H1 (cell line): ENCODE results near the gene HNRNPA3. TPM values are rescaled to one million over a fixed set of nuclear protein-coding genes. Genes with fewer than 3 reads are reported as not detected.

Experiments
- BCL11A ChIP-seq, 2 experiments: IDR thresholded peaks; one replicate each; pipeline ENCODE4 v1.6.1; 2011; ENCODE audit warnings: low read depth in 2 of 2, low read length in 2 of 2, mild to moderate bottlenecking in 2 of 2
- BRCA1 ChIP-seq: IDR thresholded peaks from 2 replicates; pipeline ENCODE4 v1.6.1; 2012; ENCODE audit warnings: low read depth, low read length, improper control_type of control experiment
- PHF8 ChIP-seq: fragments of 200-600 bp; sonication (generic); conservative IDR thresholded peaks from 2 replicates; pipeline ENCODE4 v1.7.1; 2012; ENCODE audit warnings: low read depth, mild to moderate bottlenecking, inconsistent platforms, low read length, moderate library complexity
- RAD21 ChIP-seq, 2 experiments: IDR thresholded peaks in 1 of 2; conservative IDR thresholded peaks in 1 of 2; 2 replicates each; pipeline ENCODE4 v1.6.1; 2011; ENCODE audit warnings: low read depth in 2 of 2, low read length in 2 of 2, improper control_type of control experiment in 1 of 2, inconsistent platforms in 1 of 2, mild to moderate bottlenecking in 1 of 2, moderate library complexity in 1 of 2
- ZNF274 ChIP-seq: IDR thresholded peaks from 2 replicates; pipeline ENCODE4 v1.7.0; 2012; ENCODE audit warnings: low read length, borderline replicate concordance; ENCODE audit errors: extremely low read depth
- polyA plus RNA-seq, 7 experiments: library from polyadenylated mRNA; depleted of rRNA in 3 of 7; stranded (reverse) in 5 of 7; unstranded in 2 of 7; fragments of >200 nt in 5 of 7; fragments of 200-250 nt in 2 of 7; gene quantifications; 1 replicate in 5 of 7; 2 replicates in 1 of 7; 4 replicates in 1 of 7; pipeline versions ENCODE4 v1.2.1 to v1.2.3, GENCODE V29; 2011 to 2013; ENCODE audit warnings: missing spikeins in 2 of 7, mixed read lengths in 2 of 7
- total RNA-seq: library from RNA; stranded (reverse); fragmentation: NEBNext Ultra II Directional; extraction: Animal tissue kit (Norgen Biotek cat#: 25700); gene quantifications from 2 replicates; pipeline ENCODE4 v1.2.1, GENCODE V29; 2021

The HNRNPA3 gene
- total and polyA plus RNA-seq, 2 of the 8 experiments (the other 6 are each of a cell fraction or from before 2014, with no cell fraction given) = 66.1 to 408 TPM

GRCh38 chr2:177237932-177238331 lies 25.3 kb downstream of the HNRNPA3 start (continued):
- no peak for TF ChIP-seq RAD21 (IDR thresholded peaks at IDR 0.05 in 1 of 2, conservative IDR thresholded peaks at IDR 0.05 in 1 of 2; ENCODE audit: low read depth in 2 of 2, low read length in 2 of 2)
- no peak for TF ChIP-seq PHF8
- no peak for TF ChIP-seq BRCA1
- no peak for TF ChIP-seq BCL11A (IDR thresholded peaks at IDR 0.05; ENCODE audit: low read depth in 2 of 2, low read length in 2 of 2)
- no peak for TF ChIP-seq ZNF274
